ENCODE data around the gene MDC1.
"Not testable (repeated sequence)": the region's sequence is repeated elsewhere in the genome, so short reads cannot be mapped to it uniquely, and the experiment has no call there.

MDC1 gene

DNA sequence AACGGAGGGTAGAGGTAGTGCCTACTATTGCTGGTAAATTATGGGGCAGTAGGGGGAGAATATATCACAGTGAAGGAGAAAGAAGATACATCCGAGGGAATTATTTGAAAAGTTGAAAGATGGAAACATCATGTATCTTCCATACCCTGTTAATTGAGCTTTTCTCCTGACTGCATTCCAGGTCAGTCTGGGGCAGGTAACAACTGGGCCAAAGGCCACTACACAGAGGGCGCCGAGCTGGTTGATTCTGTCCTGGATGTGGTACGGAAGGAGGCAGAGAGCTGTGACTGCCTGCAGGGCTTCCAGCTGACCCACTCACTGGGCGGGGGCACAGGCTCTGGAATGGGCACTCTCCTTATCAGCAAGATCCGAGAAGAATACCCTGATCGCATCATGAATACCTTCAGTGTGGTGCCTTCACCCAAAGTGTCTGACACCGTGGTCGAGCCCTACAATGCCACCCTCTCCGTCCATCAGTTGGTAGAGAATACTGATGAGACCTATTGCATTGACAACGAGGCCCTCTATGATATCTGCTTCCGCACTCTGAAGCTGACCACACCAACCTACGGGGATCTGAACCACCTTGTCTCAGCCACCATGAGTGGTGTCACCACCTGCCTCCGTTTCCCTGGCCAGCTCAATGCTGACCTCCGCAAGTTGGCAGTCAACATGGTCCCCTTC is 6.2 kb upstream of the MDC1 start:
- DNase-seq, result not testable (repeated sequence)

DNA sequence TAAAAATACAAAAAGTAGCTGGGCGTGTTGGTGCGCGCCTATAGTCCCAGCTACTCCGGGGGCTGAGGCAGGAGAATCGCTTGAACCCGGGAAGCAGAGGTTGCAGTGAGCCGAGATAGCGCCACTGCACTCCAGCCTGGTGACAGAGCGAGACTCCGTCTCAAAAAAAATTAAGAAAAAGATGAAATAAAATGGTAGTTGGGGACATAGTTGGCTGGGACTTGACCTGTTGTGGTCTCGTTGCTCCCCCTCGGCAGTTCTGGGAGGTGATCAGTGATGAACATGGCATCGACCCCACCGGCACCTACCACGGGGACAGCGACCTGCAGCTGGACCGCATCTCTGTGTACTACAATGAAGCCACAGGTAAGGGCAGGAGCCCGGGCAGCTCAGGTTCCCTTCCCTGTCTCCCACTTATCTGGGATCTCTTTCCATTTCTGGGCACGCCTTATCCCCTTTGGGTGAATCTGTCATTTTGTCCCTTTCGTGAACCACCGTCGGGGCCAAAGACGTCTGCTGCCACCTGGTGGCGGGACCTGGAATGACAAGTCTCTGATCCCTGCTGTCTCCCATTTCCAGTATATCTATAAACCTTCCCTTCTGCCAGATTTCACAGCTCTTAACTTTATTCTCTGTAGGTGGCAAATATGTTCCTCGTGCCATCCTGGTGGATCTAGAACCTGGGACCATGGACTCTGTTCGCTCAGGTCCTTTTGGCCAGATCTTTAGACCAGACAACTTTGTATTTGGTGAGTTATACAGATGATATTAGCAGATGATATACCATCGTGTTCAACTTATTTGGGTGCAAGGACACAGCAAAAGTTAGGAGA is 5.4 kb upstream of the MDC1 start:
- DNase-seq, result peak; percentile 73 to 78

- DNase-seq, result not testable (repeated sequence)
These were observed 4.9 kb upstream of the MDC1 start for GRCh38 chr6:30722025-30722279.

DNA sequence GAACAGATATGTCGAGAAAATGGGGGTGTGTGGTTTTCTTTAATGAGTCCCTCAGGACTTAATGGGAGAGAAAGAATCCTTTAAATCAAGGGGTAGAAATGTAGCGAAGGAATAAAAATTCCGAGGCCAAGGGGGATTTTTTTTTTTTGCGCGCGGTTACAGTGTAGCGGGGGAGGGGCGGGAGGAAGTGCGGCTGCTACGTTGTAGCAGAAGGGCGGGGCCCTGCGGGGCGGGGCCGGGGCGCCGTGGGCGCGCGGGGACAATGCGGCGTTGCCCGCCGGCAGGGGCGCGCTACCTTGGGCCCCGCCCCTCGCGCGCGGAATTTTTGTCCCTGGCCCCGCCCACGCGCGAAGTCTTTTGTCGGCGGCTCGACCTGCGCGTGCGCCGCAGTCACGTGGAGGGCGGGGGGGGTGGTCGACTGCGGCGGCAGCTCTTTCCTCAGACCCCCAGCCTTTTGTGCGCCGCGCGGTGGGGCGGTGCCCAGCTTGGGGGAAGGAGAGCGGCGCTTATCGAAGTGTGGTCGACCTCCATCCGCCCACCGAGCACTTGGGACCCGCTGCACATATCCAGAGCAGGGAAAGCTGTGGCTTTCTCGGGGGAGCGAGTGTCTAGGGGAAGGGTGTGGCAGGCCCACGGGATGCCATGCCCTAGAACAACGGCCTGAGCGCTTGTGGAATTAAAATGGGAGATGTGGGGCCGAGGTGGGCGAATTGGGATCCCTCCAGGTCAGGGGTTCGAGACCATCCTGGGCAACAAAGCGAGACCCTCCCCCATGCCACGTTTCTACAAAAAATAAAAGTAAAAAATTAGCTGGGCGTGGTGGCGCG is 4.3 kb upstream of the MDC1 start:
- DNase-seq, result peak; percentile 85 to 92

- peak; percentile 78 to 79 for DNase-seq
These were observed 3.7 kb upstream of the MDC1 start for GRCh38 chr6:30720738-30721197.

DNA sequence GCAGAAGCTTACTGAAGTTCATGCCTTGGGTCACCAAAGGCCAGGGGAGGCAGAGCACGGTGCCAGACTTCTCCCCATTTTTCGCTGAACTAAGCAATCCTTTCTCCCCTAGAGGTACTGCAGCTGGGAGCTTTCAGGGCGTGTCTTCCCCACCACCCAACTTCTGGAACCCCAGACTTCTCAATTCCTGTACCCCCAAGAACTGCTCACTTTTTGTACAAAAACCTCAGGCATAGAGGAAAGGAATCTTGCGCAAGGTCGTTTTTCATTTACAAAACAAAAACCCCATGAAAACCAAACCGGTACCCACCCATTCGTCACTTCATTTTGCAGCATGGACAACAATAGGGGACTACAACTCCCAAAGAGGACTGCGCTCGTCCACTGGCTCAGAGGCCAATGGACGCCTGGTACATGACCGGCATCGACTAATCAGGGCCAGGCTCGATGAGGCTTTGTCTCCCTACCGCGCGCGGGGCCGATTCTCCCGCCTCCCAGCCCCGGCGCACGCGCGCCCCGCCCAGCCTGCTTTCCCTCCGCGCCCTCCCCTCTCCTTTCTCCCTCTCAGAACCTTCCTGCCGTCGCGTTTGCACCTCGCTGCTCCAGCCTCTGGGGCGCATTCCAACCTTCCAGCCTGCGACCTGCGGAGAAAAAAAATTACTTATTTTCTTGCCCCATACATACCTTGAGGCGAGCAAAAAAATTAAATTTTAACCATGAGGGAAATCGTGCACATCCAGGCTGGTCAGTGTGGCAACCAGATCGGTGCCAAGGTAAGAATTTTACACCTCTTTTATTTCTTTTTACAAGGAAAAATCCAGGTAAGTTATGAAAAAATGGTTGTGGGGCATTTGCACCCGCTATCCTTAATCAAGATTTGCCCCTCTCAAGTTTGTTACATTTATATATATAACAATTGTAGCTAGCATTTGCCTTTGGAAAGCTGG is 3.0 kb upstream of the MDC1 start, which contains the start of gene TUBB:
Gene TUBB, plus strand, starts transcription at position 562 of the 947 bp plus-strand sequence. Its CDS starts 155 bp downstream, at position 717.
- peak; percentile 98 to 99 for DNase-seq

DNA sequence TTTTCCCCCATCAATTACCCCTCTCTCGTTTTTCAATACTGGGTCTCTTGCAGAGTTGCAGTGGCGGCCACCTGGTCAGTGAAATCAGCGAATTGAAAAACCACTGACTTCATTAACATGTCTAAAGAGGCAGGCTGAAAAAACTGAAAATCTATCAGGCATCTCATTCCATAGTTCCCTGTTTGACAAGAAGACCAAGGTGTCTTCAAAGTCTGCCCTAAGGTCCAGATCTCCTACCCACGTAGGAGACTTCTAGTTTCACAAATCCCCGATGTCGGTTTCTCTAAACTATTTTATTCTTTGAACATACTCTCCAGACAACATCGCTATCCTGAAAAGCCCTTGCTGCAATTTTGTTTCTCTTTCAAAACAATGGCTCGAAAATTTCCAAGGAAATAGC is 2.3 kb upstream of the MDC1 start:
- peak in 1 of 2 experiments; percentile 34 for DNase-seq

DNA sequence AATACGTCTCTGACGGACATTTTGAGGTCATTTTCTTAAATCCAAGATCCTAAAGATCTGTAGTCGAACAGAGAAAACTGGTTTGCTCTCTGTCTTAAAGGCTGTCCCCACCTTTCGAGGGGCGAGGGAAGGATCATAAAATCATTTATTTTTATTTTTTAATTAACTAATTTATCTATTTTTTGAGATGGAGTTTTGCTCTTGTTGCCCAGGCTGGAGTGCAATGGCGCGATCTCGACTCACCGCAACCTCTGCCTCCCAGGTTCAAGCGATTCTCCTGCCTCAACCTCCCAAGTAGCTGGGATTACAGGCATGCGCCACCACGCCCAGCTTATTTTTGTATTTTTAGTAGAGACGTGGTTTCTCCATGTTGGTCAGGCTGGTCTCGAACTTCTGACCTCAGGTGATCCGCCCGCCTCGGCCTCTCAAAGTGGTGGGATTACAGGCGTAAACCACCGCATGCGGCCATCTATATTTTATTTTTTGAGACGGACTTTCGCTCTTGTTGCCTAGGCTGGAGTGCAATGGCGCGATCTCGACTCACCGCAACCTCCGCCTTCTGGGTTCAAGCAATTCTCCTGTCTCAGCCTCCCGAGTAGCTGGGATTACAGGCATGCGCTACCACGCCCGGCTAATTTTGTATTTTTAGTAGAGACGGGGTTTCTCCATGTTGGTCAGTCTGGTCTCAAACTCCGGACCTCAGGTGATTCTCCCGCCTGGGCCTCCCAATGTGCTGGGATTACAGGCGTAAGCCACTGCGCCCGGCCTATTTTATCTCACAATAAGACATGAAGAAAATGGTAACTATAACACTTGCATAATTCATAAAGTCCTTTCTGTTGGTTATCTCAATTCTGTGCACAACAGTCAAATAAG is 1.0 kb upstream of the MDC1 start:
- DNase-seq, result not testable (repeated sequence)

DNA sequence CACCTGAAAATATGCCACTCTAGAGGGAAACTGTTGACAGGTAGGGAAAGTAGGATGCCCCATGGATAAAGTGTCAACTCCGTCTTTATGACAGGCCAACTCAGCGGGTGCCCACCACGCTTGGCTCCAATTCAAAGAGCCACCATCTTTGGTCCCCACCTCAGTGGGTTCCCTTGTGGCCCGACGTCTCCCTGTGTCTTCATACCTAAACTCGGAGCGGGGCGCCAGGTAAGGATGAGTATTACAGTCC is 277 bp downstream of the MDC1 start:
- no peak for DNase-seq

GRCh38 chr6:30714263-30714662 is 2.8 kb downstream of the MDC1 start:
- DNase-seq, result no peak

DNA sequence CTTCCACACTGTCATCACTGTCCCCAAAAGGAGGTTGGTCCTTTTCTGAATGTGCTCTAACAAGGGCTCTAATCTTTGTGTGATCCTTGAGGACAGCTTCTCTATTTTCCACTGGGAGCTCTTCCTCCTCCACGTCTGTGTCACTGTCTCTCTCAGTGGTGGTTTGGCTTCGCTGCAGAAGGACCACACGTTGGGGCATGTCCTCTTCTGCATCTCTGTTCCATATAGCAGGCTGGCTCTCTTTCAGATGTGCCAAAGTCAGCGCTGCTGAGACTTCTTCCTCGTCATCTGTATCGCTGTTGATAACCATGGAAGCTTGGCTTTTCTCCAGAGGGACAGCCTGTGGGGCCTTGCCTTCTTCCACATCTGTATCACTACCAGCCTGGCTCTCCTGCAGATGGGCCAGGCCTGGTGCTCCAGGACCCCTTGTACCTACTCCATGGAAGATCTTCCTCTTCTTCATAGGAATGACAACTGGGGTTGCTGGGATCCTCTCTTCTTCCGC is 4.6 kb downstream of the MDC1 start:
- DNase-seq, result no peak

GRCh38 chr6:30711758-30712380 is 5.2 kb downstream of the MDC1 start:
- no peak for DNase-seq

GRCh38 chr6:30709101-30709868 is 7.8 kb downstream of the MDC1 start:
- no peak for DNase-seq

- peak; percentile 52 to 82 for DNase-seq
These were observed 9.7 kb downstream of the MDC1 start for GRCh38 chr6:30707281-30707850.

- DNase-seq, result no peak
These were observed 11.5 kb downstream of the MDC1 start for GRCh38 chr6:30705620-30706019.

GRCh38 chr6:30703821-30704220 is 13.3 kb downstream of the MDC1 start:
- DNase-seq, result no peak

GRCh38 chr6:30703011-30703410 is 14.1 kb downstream of the MDC1 start:
- DNase-seq, result no peak

GRCh38 chr6:30700340-30700739 is 16.7 kb downstream of the MDC1 start:
- DNase-seq, result no peak

GRCh38 chr6:30696432-30696831 is 20.6 kb downstream of the MDC1 start:
- no peak for DNase-seq

Measured in NCI-H2081 (cell line).